GM10266 (cell line): ENCODE data around the gene ACO2.
A peak's percentile ranks its signal among the peaks of the same experiment; 100 is the strongest.
"Not testable (repeated sequence)": the region's sequence is repeated elsewhere in the genome, so short reads cannot be mapped to it uniquely, and the experiment has no call there.

ENCODE experiments used
- DNase-seq: peaks from one replicate; pipeline ENCODE4 v3.0.0; 2012; ENCODE audit errors: extremely low spot score
- CTCF ChIP-seq: IDR thresholded peaks from 2 replicates; pipeline ENCODE4 v1.5.1; 2012; ENCODE audit warnings: mild to moderate bottlenecking, low read depth; ENCODE audit not compliant: control insufficient read depth, insufficient read depth; ENCODE audit errors: missing control alignments

Gene ACO2

GRCh38 chr22:41435560-41435959 lies 33.4 kb upstream of the ACO2 start:
- no peak for DNase-seq
- no peak for TF ChIP-seq CTCF

DNA sequence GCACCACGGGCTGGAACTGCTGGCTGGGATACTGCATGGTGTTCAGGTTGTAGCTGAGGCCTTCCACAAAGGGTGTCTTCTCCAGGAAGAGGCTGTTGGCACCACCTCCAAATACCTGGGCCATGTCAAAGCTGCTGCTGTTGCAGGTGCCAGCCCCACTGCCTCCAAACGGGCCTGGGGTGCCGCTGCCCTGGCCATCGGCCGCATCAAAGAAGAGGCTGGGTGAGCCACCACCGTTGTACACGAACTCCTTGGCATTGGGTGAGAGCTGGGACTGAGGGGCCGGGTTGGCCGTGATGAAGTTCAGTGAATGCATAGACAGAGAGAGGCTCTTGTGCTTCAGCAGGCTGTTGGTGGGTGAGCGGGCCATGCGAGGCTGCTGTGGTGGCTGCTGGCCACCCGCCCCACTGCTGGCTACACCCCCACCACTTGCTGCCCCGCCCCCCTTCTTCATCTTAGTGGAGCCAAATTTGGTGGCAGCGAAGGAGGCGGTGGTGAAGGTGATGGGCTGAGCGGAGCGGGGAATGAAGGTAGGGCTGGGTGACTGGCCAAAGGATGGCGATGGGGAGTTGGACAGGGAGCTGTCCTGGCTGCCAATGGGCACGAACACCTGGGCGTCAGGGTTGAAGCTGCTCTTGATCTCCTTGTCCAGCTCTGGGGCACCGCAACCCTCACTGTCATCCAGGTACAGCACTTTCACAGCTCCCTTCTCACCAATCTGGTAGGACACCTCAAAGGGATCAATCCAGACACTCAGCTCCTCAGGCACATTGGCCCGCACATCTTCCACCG lies 32.4 kb upstream of the ACO2 start:
- no peak for DNase-seq
- TF ChIP-seq CTCF, result no peak

GRCh38 chr22:41437198-41437597 lies 31.7 kb upstream of the ACO2 start:
- no peak for DNase-seq
- TF ChIP-seq CTCF, result no peak

DNA sequence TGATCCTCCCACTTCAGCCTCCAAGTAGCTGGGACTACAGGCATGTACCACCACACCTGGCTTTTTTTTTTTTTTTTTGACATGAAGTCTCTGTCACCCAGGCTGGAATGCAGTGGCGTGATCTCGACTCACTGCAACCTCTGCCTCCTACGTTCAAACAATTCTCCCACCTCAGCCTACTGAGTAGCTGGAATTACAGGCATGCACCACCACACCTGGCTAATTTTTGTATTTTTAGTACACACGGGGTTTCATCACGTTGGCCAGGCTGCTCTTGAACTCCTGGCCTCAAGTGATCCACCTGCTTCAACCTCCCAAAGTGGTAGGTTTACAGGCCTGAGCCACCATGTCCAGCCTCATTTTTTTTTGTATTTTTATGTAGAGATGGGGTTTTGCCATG lies 28.4 kb upstream of the ACO2 start:
- DNase-seq, result not testable (repeated sequence)

- DNase-seq, result no peak
- no peak for TF ChIP-seq CTCF
These were observed 26.6 kb upstream of the ACO2 start for GRCh38 chr22:41442240-41442792.

DNA sequence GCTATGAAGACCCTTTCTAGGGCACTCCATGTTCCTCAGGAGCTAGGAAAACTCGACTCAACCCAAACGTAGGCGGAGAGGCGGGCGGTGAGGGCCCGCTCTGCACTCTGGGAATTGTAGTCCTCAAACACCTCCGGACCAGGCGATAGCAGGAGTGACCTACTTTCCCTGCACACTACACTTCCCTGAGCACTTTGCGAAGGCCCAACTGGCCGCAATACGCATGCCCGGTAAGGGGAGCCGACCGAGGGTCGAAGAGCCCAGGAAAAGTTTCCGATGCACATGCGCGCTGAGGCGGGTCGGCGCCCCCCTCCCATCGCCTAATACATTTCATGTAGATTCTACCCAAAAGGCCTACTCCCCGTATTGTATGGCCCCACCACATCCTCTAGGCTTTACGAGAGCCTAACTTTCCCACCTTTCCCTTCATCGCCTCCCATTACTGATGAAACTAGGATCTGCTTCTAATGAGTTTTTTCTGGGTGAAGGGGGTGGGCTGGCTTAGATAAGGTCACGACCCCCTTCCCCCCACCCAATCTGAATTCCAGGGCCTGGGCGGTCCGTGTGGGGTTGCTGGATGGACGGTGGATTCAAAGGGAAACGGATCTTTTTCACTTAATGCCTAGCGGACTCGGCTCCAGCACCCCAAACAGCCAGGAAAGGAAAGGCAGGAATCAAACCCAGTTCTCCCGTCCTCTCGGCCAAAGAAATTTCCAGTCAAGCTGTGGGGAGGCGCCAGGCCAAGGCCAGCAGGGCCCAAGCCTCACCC lies 24.4 kb upstream of the ACO2 start:
- no peak for TF ChIP-seq CTCF
- DNase-seq, result peak; percentile 89

- no peak for DNase-seq
- no peak for TF ChIP-seq CTCF
These were observed 23.5 kb upstream of the ACO2 start for GRCh38 chr22:41445129-41446056.
